ENCODE measurements around the gene DAGLA. TPM values are rescaled to one million over a fixed set of nuclear protein-coding genes. Genes with fewer than 3 reads are reported as not detected.
A peak's percentile ranks its signal among the peaks of the same experiment; 100 is the strongest.

DAGLA gene
- total RNA-seq, 1 experiment from 2014 or later = 8.6 TPM

- no peak for TF ChIP-seq CTCF (conservative IDR thresholded peaks at IDR 0.05; ENCODE audit: low read depth, low read length)
- TF ChIP-seq EZH2 (IDR thresholded peaks at IDR 0.05; ENCODE audit: low read length, unreplicated experiment) = no peak
- TF ChIP-seq EZH2phosphoT487 (IDR thresholded peaks at IDR 0.05; ENCODE audit: borderline replicate concordance, low read length) = no peak
- ATAC-seq (peak; percentile 44), DNase-seq (no peak)
- no peak overlapping the region for H3K9ac ChIP-seq (ENCODE audit: low read length)
- no peaks in the 10 kb centered on the region for H3K9me2 ChIP-seq (replicated peaks; ENCODE audit: low read length)
- H2AFZ ChIP-seq (ENCODE audit: low read length) = 0 out of 2 replicates have a peak overlapping the region, but pooled peaks have one; percentile 41
- no peak overlapping the region for H3K4me2 ChIP-seq (ENCODE audit: low read length)
- H3K36me3 ChIP-seq (ENCODE audit: low read depth, low read length) = no peaks in the 10 kb centered on the region
- H3F3A ChIP-seq (ENCODE audit: low read length, unreplicated experiment) = no peaks in the 10 kb centered on the region
- H3K79me2 ChIP-seq (ENCODE audit: low read length) = no peaks in the 10 kb centered on the region
- ChIA-PET POLR2A (ENCODE audit: unreplicated experiment) (no interaction called here), CTCF (interaction anchor here (0.6 kb wide), 1 partner anchor 20 kb away, joined by 3 read pairs; no protein-coding TSS in a partner anchor)
- no peaks in the 10 kb centered on the region for H4K20me1 ChIP-seq (ENCODE audit: low read length)
- no TSS peak for BruUV-seq (replicated peaks)
- no peak overlapping the region for H3K4me3 ChIP-seq (ENCODE audit: low read length)
- no peaks in the 10 kb centered on the region for H3K9me3 ChIP-seq (ENCODE audit: low read length)
- intact Hi-C loops (cut with micrococcal nuclease) = no loop called here
- H3K27ac ChIP-seq (ENCODE audit: low read length) = no peak overlapping the region
- H3K27me3 ChIP-seq (ENCODE audit: low read length) = no peaks in the 10 kb centered on the region
- no peaks in the 10 kb centered on the region for H3K4me1 ChIP-seq (ENCODE audit: insufficient read depth, low read length)
Observed at GRCh38 chr11:61777234-61778090, 97.3 kb downstream of the DAGLA start.

GRCh38 chr11:61778357-61778886, 98.2 kb downstream of the DAGLA start:
- Histone ChIP-seq H3K36me3 (ENCODE audit: low read depth, low read length) (no peaks in the 10 kb centered on the region), H3K4me1 (ENCODE audit: insufficient read depth, low read length) (no peaks in the 10 kb centered on the region), H2AFZ (ENCODE audit: low read length) (no peak overlapping the region), H3K79me2 (ENCODE audit: low read length) (no peaks in the 10 kb centered on the region), H3F3A (ENCODE audit: low read length, unreplicated experiment) (no peaks in the 10 kb centered on the region), H3K4me3 (ENCODE audit: low read length) (no peak overlapping the region), H3K27me3 (ENCODE audit: low read length) (no peaks in the 10 kb centered on the region), H3K4me2 (ENCODE audit: low read length) (no peak overlapping the region), H4K20me1 (ENCODE audit: low read length) (no peaks in the 10 kb centered on the region), H3K9me2 (replicated peaks; ENCODE audit: low read length) (no peaks in the 10 kb centered on the region), H3K27ac (ENCODE audit: low read length) (no peak overlapping the region), H3K9me3 (ENCODE audit: low read length) (no peaks in the 10 kb centered on the region), H3K9ac (ENCODE audit: low read length) (no peak overlapping the region)
- DNase-seq = no peak
- ChIA-PET CTCF (no interaction called here), POLR2A (ENCODE audit: unreplicated experiment) (no interaction called here)
- intact Hi-C loops (cut with micrococcal nuclease) = no loop called here
- BruUV-seq (replicated peaks) = no TSS peak
- TF ChIP-seq EZH2phosphoT487 (IDR thresholded peaks at IDR 0.05; ENCODE audit: borderline replicate concordance, low read length) = no peak
- TF ChIP-seq EZH2 (IDR thresholded peaks at IDR 0.05; ENCODE audit: low read length, unreplicated experiment) = no peak
- TF ChIP-seq CTCF (conservative IDR thresholded peaks at IDR 0.05; ENCODE audit: low read depth, low read length) = no peak
- ATAC-seq = no peak

Measured in PC-3 (cell line).